Measurements from ENCODE around the gene SLC7A5. TPM values are rescaled to one million over a fixed set of nuclear protein-coding genes. Genes with fewer than 3 reads are reported as not detected.
"Not testable (repeated sequence)": the region's sequence is repeated elsewhere in the genome, so short reads cannot be mapped to it uniquely, and the experiment has no call there.

The SLC7A5 gene
- total RNA-seq, 2 experiments from 2014 or later: 73.1 to 77.1 TPM

GRCh38 chr16:87897521-87898505 is 28.5 kb upstream of the SLC7A5 start:
- Mint-ChIP-seq H3K4me3 (peak overlapping the region; percentile 66), H3K27ac (peak overlapping the region; percentile 98), H3K36me3 (ENCODE audit: low read depth) (no peaks in the 10 kb centered on the region), H3K9me3 (no peaks in the 10 kb centered on the region), H3K4me1 (peaks cover 64% of the 10 kb centered on the region), H3K27me3 (no peaks in the 10 kb centered on the region)
- DNase-seq: peak; percentile 73
- CTCF ChIA-PET: interaction anchor here (0.8 to 5.3 kb wide), 8 partner anchors 8 to 118 kb away, joined by 3 to 31 read pairs (median 8); no protein-coding TSS in a partner anchor
- POLR2A ChIA-PET: interaction anchor here (1.7 to 1.8 kb wide), 2 partner anchors 28 to 55 kb away, joined by 4 to 5 read pairs; partner anchors contain the start of gene SLC7A5

GRCh38 chr16:87896924-87897520 is 27.7 kb upstream of the SLC7A5 start:
- peak overlapping the region; percentile 66 for H3K4me3 Mint-ChIP-seq
- H3K27me3 Mint-ChIP-seq; DNase-seq; H3K36me3 Mint-ChIP-seq (ENCODE audit: low read depth); H3K9me3 Mint-ChIP-seq: not testable (repeated sequence)
- peaks cover 57% of the 10 kb centered on the region for H3K4me1 Mint-ChIP-seq
- ChIA-PET POLR2A (interaction anchor here (1.7 to 1.8 kb wide), 2 partner anchors 28 to 56 kb away, joined by 4 to 5 read pairs; partner anchors contain the start of gene SLC7A5), CTCF (interaction anchor here (1.5 to 6.7 kb wide), 8 partner anchors 9 to 117 kb away, joined by 3 to 39 read pairs (median 8); no protein-coding TSS in a partner anchor)
- peak overlapping the region; percentile 98 for H3K27ac Mint-ChIP-seq

GRCh38 chr16:87896176-87896890 is 27.0 kb upstream of the SLC7A5 start:
- Mint-ChIP-seq H3K4me1 (peaks cover 57% of the 10 kb centered on the region), H3K27ac (peak overlapping the region; percentile 98), H3K4me3 (peak overlapping the region; percentile 30)
- H3K27me3 Mint-ChIP-seq; H3K9me3 Mint-ChIP-seq; H3K36me3 Mint-ChIP-seq (ENCODE audit: low read depth): not testable (repeated sequence)
- CTCF ChIA-PET: interaction anchor here (1.1 to 6.7 kb wide), 9 partner anchors 9 to 128 kb away, joined by 3 to 39 read pairs (median 5); no protein-coding TSS in a partner anchor
- POLR2A ChIA-PET: interaction anchor here (1.7 kb wide), 1 partner anchor 56 kb away, joined by 4 read pairs; no protein-coding TSS in a partner anchor
- peak; percentile 26 for DNase-seq

GRCh38 chr16:87895641-87896141 is 26.4 kb upstream of the SLC7A5 start:
- CTCF ChIA-PET: interaction anchor here (1.1 to 6.7 kb wide), 7 partner anchors 10 to 127 kb away, joined by 3 to 39 read pairs (median 8); no protein-coding TSS in a partner anchor
- Mint-ChIP-seq H3K4me3 (peak overlapping the region; percentile 53), H3K36me3 (ENCODE audit: low read depth) (no peaks in the 10 kb centered on the region), H3K27me3 (no peaks in the 10 kb centered on the region), H3K4me1 (peaks cover 57% of the 10 kb centered on the region), H3K9me3 (no peaks in the 10 kb centered on the region), H3K27ac (peak overlapping the region; percentile 98)
- POLR2A ChIA-PET: interaction anchor here (0.7 kb wide), 1 partner anchor 1838 kb away, joined by 8 read pairs; no protein-coding TSS in a partner anchor
- DNase-seq: peak; percentile 83

GRCh38 chr16:87894005-87894404 is 24.7 kb upstream of the SLC7A5 start:
- peaks cover 55% of the 10 kb centered on the region for H3K4me1 Mint-ChIP-seq
- ChIA-PET CTCF (interaction anchor here (0.5 to 6.7 kb wide), 4 partner anchors 9 to 136 kb away, joined by 3 to 39 read pairs (median 4); no protein-coding TSS in a partner anchor), POLR2A (interaction anchor here (0.6 kb wide), 1 partner anchor 115 kb away, joined by 3 read pairs; no protein-coding TSS in a partner anchor)
- not testable (repeated sequence) for H3K9me3 Mint-ChIP-seq; H3K36me3 Mint-ChIP-seq (ENCODE audit: low read depth); H3K27ac Mint-ChIP-seq; DNase-seq; H3K27me3 Mint-ChIP-seq; H3K4me3 Mint-ChIP-seq

- Mint-ChIP-seq H3K4me1 (peaks cover 35% of the 10 kb centered on the region), H3K27me3 (no peaks in the 10 kb centered on the region), H3K27ac (no peak overlapping the region), H3K4me3 (no peak overlapping the region), H3K36me3 (ENCODE audit: low read depth) (no peaks in the 10 kb centered on the region), H3K9me3 (peaks cover 7% of the 10 kb centered on the region)
- POLR2A ChIA-PET: no interaction called here
- CTCF ChIA-PET: interaction anchor here (0.6 to 6.7 kb wide), 3 partner anchors 20 to 115 kb away, joined by 3 to 39 read pairs (median 3); no protein-coding TSS in a partner anchor
- no peak for DNase-seq
Measured at GRCh38 chr16:87891764-87892163, 22.5 kb upstream of the SLC7A5 start.

- H3K4me3 Mint-ChIP-seq; H3K27me3 Mint-ChIP-seq; POLR2A ChIA-PET; H3K36me3 Mint-ChIP-seq (ENCODE audit: low read depth); H3K9me3 Mint-ChIP-seq; H3K27ac Mint-ChIP-seq: not testable (repeated sequence)
- H3K4me1 Mint-ChIP-seq: peaks cover 16% of the 10 kb centered on the region
- CTCF ChIA-PET: interaction anchor here (0.8 to 1.8 kb wide), 3 partner anchors 9 to 111 kb away, joined by 3 to 9 read pairs (median 3); no protein-coding TSS in a partner anchor
- DNase-seq: peak; percentile 36
Measured at GRCh38 chr16:87889762-87890161, 20.5 kb upstream of the SLC7A5 start.

GRCh38 chr16:87888346-87888745 is 19.0 kb upstream of the SLC7A5 start:
- H3K9me3 Mint-ChIP-seq; H3K4me1 Mint-ChIP-seq; H3K36me3 Mint-ChIP-seq (ENCODE audit: low read depth); H3K27ac Mint-ChIP-seq; H3K4me3 Mint-ChIP-seq; H3K27me3 Mint-ChIP-seq; DNase-seq: not testable (repeated sequence)
- ChIA-PET CTCF (interaction anchor here (0.7 to 1.8 kb wide), 3 partner anchors 13 to 109 kb away, joined by 3 to 9 read pairs (median 4); no protein-coding TSS in a partner anchor), POLR2A (interaction anchor here (0.6 kb wide), 1 partner anchor 283 kb away, joined by 3 read pairs; no protein-coding TSS in a partner anchor)

GRCh38 chr16:87887931-87888330 is 18.6 kb upstream of the SLC7A5 start:
- DNase-seq; H3K27ac Mint-ChIP-seq; POLR2A ChIA-PET; H3K36me3 Mint-ChIP-seq (ENCODE audit: low read depth); H3K9me3 Mint-ChIP-seq; H3K4me1 Mint-ChIP-seq; H3K4me3 Mint-ChIP-seq; H3K27me3 Mint-ChIP-seq: not testable (repeated sequence)
- CTCF ChIA-PET: interaction anchor here (0.7 to 1.8 kb wide), 3 partner anchors 12 to 109 kb away, joined by 3 to 9 read pairs (median 4); no protein-coding TSS in a partner anchor

GRCh38 chr16:87885371-87885967 is 16.2 kb upstream of the SLC7A5 start:
- H3K9me3 Mint-ChIP-seq; H3K27ac Mint-ChIP-seq; POLR2A ChIA-PET; H3K36me3 Mint-ChIP-seq (ENCODE audit: low read depth); H3K4me1 Mint-ChIP-seq; H3K27me3 Mint-ChIP-seq; H3K4me3 Mint-ChIP-seq; DNase-seq: not testable (repeated sequence)
- CTCF ChIA-PET: interaction anchor here (1.0 kb wide), 1 partner anchor 13 kb away, joined by 3 read pairs; no protein-coding TSS in a partner anchor

- Mint-ChIP-seq H3K27me3 (no peaks in the 10 kb centered on the region), H3K4me1 (no peaks in the 10 kb centered on the region), H3K27ac (no peak overlapping the region), H3K4me3 (no peak overlapping the region), H3K36me3 (ENCODE audit: low read depth) (no peaks in the 10 kb centered on the region), H3K9me3 (peaks cover 7% of the 10 kb centered on the region)
- ChIA-PET CTCF (interaction anchor here (0.9 kb wide), 1 partner anchor 37 kb away, joined by 3 read pairs; no protein-coding TSS in a partner anchor), POLR2A (no interaction called here)
- DNase-seq: no peak
Measured at GRCh38 chr16:87882436-87883019, 13.2 kb upstream of the SLC7A5 start.
